Keratinocyte (primary cell): Measurements from ENCODE around the gene DCTN5. TPM values are rescaled to one million over a fixed set of nuclear protein-coding genes. Genes with fewer than 3 reads are reported as not detected.

Source experiments
- DNase-seq: peaks from one replicate; pipeline ENCODE4 v3.0.0-alpha.2; 2011; ENCODE audit warnings: low read depth, missing footprints, low spot score
- FAIRE-seq: peaks from 2 replicates; lab custom pipeline; 2011; peaks lifted over from hg19 to GRCh38; lab: Jason Lieb, UNC
- H2AFZ ChIP-seq: 2 replicates; pipeline ENCODE4 v1.6.0; 2012; ENCODE audit warnings: low read length, control low read depth, inconsistent platforms; ENCODE audit not compliant: control insufficient read depth
- H3K27ac ChIP-seq: 2 replicates; pipeline ENCODE4 v1.5.1; 2011; ENCODE audit warnings: low read length; ENCODE audit not compliant: control insufficient read depth, insufficient read depth
- H3K27me3 ChIP-seq: 3 replicates; pipeline ENCODE4 v1.6.0; 2011; ENCODE audit warnings: low read length; ENCODE audit not compliant: control insufficient read depth, insufficient read depth; ENCODE audit errors: extremely low read depth
- H3K36me3 ChIP-seq, 2 experiments: 2 replicates in 1 of 2; 3 replicates in 1 of 2; pipeline ENCODE4 v1.5.1; 2011; ENCODE audit warnings: low read length in 2 of 2, mild to moderate bottlenecking in 1 of 2; ENCODE audit not compliant: control insufficient read depth in 2 of 2, insufficient read depth in 2 of 2; ENCODE audit errors: extremely low read depth in 1 of 2
- H3K4me1 ChIP-seq: 3 replicates; pipeline ENCODE4 v1.5.1; 2011; ENCODE audit warnings: low read length; ENCODE audit not compliant: control insufficient read depth, insufficient read depth; ENCODE audit errors: extremely low read depth
- H3K4me2 ChIP-seq: 3 replicates; pipeline ENCODE4 v1.6.0; 2011; ENCODE audit warnings: low read depth, low read length; ENCODE audit not compliant: control insufficient read depth, insufficient read depth; ENCODE audit errors: extremely low read depth
- H3K4me3 ChIP-seq, 3 experiments: fragments of 200-600 bp in 1 of 3; sonication (generic) in 1 of 3; 2 replicates in 2 of 3; 3 replicates in 1 of 3; pipeline ENCODE4 v1.5.1; 2011 to 2016; ENCODE audit warnings: low read length in 3 of 3, mild to moderate bottlenecking in 3 of 3, control low read depth in 2 of 3, inconsistent platforms in 1 of 3, low read depth in 1 of 3, mixed read lengths in 1 of 3, mixed run types in 1 of 3, moderate library complexity in 1 of 3; ENCODE audit not compliant: control insufficient read depth in 2 of 3, insufficient read depth in 2 of 3; ENCODE audit errors: extremely low read depth in 1 of 3
- H3K79me2 ChIP-seq: 2 replicates; pipeline ENCODE4 v1.6.0; 2012; ENCODE audit warnings: low read length; ENCODE audit not compliant: control insufficient read depth, insufficient read depth
- H3K9ac ChIP-seq: 3 replicates; pipeline ENCODE4 v1.6.0; 2011; ENCODE audit warnings: low read length; ENCODE audit not compliant: control insufficient read depth, insufficient read depth; ENCODE audit errors: extremely low read depth
- H3K9me1 ChIP-seq: 3 replicates; pipeline ENCODE4 v1.6.0; 2011; ENCODE audit warnings: low read length; ENCODE audit not compliant: control insufficient read depth, insufficient read depth; ENCODE audit errors: extremely low read depth
- H3K9me3 ChIP-seq: 2 replicates; pipeline ENCODE4 v1.5.1; 2012; ENCODE audit warnings: low read depth, low read length; ENCODE audit not compliant: control insufficient read depth
- H4K20me1 ChIP-seq: 3 replicates; pipeline ENCODE4 v1.6.0; 2011; ENCODE audit warnings: low read length; ENCODE audit not compliant: control insufficient read depth, insufficient read depth; ENCODE audit errors: extremely low read depth
- EZH2 ChIP-seq: IDR thresholded peaks from one replicate; pipeline ENCODE4 v1.6.1; 2012; ENCODE audit warnings: inconsistent platforms, mild to moderate bottlenecking, low read length, moderate library complexity
- dilution Hi-C: fragments of 300-500 bp; cut with MboI; formaldehyde crosslinking; loops from one replicate; pipeline ENCODE4 v1.7.0; 2020; ENCODE audit warnings: low sequenced_read_pairs; ENCODE audit not compliant: extremely low pct_ligation_motif_present
- polyA plus RNA-seq, 5 experiments: library from polyadenylated mRNA; depleted of rRNA in 3 of 5; stranded (reverse) in 3 of 5; stranded (forward) in 1 of 5; unstranded in 1 of 5; fragments of >200 nt; gene quantifications; 1 replicate in 1 of 5; 2 replicates in 3 of 5; 3 replicates in 1 of 5; pipeline versions ENCODE4 v1.2.1 to v1.2.3, GENCODE V29; 2011 to 2012; ENCODE audit warnings: missing spikeins in 2 of 5, low read depth in 1 of 5, low replicate concordance in 1 of 5
- TF ChIP-seq, protein P1 (sequence below), 3 experiments: IDR thresholded peaks in 1 of 3; conservative IDR thresholded peaks in 1 of 3; optimal IDR thresholded peaks in 1 of 3; 2 replicates in 2 of 3; 3 replicates in 1 of 3; pipeline versions ENCODE3 to v1.5.1; 2011; ENCODE audit warnings: low read length in 3 of 3, mild to moderate bottlenecking in 3 of 3, moderate library complexity in 2 of 3, control low read depth in 1 of 3, inconsistent platforms in 1 of 3; ENCODE audit not compliant: insufficient read depth in 2 of 3; ENCODE audit errors: extremely low read depth in 1 of 3

The DCTN5 gene
- polyA plus RNA-seq, 1 donor (not counting 4 experiments of a cell fraction or from before 2014, with no cell fraction given) = 105 TPM

DNA sequence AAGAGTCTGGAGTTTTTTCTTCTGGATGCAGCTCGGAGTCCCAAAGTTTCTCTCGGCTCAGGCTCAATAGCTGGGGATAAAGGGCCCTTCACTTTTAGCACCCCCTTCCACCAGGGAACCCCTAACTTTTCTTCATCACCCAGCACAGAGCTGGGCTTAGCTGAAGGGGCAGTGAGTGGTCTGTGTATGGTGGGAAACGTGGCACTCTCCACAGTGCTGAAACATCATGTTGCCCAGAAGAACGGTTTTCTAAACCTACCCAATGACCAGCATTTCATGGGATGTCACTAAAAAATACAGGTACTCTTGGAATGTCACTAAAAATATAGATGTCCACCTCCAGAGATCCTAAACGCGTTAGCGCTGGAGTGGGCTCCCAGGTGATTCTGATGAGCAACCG is 59.8 kb downstream of the DCTN5 start:
- Histone ChIP-seq H3K4me3 (no peak overlapping the region), H3K4me2 (no peak overlapping the region), H3K79me2 (no peaks in the 10 kb centered on the region), H3K27me3 (peaks cover 4% of the 10 kb centered on the region), H4K20me1 (no peaks in the 10 kb centered on the region), H3K9me3 (no peaks in the 10 kb centered on the region), H3K9me1 (no peaks in the 10 kb centered on the region), H3K27ac (no peak overlapping the region), H2AFZ (no peak overlapping the region), H3K36me3 (no peaks in the 10 kb centered on the region), H3K4me1 (peaks cover 6% of the 10 kb centered on the region), H3K9ac (no peak overlapping the region)
- TF ChIP-seq EZH2 = no peak
- TF ChIP-seq, protein P1, sequence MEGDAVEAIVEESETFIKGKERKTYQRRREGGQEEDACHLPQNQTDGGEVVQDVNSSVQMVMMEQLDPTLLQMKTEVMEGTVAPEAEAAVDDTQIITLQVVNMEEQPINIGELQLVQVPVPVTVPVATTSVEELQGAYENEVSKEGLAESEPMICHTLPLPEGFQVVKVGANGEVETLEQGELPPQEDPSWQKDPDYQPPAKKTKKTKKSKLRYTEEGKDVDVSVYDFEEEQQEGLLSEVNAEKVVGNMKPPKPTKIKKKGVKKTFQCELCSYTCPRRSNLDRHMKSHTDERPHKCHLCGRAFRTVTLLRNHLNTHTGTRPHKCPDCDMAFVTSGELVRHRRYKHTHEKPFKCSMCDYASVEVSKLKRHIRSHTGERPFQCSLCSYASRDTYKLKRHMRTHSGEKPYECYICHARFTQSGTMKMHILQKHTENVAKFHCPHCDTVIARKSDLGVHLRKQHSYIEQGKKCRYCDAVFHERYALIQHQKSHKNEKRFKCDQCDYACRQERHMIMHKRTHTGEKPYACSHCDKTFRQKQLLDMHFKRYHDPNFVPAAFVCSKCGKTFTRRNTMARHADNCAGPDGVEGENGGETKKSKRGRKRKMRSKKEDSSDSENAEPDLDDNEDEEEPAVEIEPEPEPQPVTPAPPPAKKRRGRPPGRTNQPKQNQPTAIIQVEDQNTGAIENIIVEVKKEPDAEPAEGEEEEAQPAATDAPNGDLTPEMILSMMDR (optimal IDR thresholded peaks at IDR 0.05 in 1 of 3, IDR thresholded peaks at IDR 0.05 in 1 of 3, conservative IDR thresholded peaks at IDR 0.05 in 1 of 3; ENCODE audit: extremely low read depth in 1 of 3, insufficient read depth in 2 of 3, low read length in 3 of 3) = no peak
- dilution Hi-C loops = no loop called here
- no peak for FAIRE-seq
- DNase-seq = no peak

GRCh38 chr16:23702951-23703350 is 61.7 kb downstream of the DCTN5 start:
- no peak overlapping the region for H2AFZ ChIP-seq
- H3K9me1 ChIP-seq = no peaks in the 10 kb centered on the region
- DNase-seq (no peak), FAIRE-seq (no peak)
- peaks cover 4% of the 10 kb centered on the region for H3K27me3 ChIP-seq
- H3K4me3 ChIP-seq = no peak overlapping the region
- no peaks in the 10 kb centered on the region for H3K79me2 ChIP-seq
- dilution Hi-C loops = no loop called here
- H3K9ac ChIP-seq = no peak overlapping the region
- H3K9me3 ChIP-seq = no peaks in the 10 kb centered on the region
- no peak overlapping the region for H3K27ac ChIP-seq
- peaks cover 6% of the 10 kb centered on the region for H3K4me1 ChIP-seq
- TF ChIP-seq EZH2 = no peak
- TF ChIP-seq, protein P1 (optimal IDR thresholded peaks at IDR 0.05 in 1 of 3, IDR thresholded peaks at IDR 0.05 in 1 of 3, conservative IDR thresholded peaks at IDR 0.05 in 1 of 3; ENCODE audit: extremely low read depth in 1 of 3, insufficient read depth in 2 of 3, low read length in 3 of 3) = no peak
- H3K4me2 ChIP-seq = no peak overlapping the region
- no peaks in the 10 kb centered on the region for H3K36me3 ChIP-seq
- H4K20me1 ChIP-seq = no peaks in the 10 kb centered on the region
